Measurements from ENCODE around the gene R3HDM2.
"Not testable (repeated sequence)": the region's sequence is repeated elsewhere in the genome, so short reads cannot be mapped to it uniquely, and the experiment has no call there.

R3HDM2 gene

DNA sequence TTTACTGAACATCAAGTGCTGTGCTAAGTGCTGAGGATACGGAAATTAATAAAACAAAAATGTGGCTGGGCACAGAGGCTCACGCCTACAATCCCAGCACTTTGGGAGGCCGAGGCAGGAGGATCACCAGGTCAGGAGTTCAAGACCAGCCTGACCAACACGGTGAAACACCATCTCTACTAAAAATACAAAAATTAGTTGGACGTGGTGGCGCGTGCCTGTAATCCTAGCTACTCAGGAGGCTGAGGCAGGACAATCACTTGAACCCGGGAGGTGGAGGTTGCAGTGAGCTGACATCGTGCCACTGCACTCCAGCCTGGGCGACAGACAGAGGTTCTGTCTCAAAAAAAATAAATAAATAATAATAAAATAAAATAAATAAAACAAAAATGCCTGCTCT lies 3.9 kb downstream of the R3HDM2 start:
- DNase-seq (ENCODE audit: low spot score): not testable (repeated sequence)

DNA sequence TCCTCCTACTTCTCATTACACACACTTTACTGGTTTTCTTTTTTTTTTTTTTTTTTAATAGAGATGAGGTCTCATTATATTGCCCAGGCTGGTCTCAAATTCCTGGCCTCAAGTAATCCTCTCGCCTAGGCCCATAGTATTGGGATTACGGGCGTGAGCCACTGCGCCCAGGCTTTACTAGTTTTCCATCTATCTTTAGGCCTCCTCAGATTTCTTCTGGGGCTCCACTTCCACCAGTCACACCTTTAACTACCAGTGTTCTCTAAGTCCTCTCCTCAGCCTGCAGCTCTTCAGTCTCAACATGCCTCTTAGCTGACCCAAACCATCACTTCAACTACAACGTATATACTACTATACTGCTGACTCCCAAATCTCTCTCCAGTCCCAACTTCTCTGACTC lies 10.4 kb downstream of the R3HDM2 start:
- no peak for DNase-seq (ENCODE audit: low spot score)

GRCh38 chr12:57419495-57419894 lies 11.3 kb downstream of the R3HDM2 start:
- DNase-seq (ENCODE audit: low spot score): no peak

DNA sequence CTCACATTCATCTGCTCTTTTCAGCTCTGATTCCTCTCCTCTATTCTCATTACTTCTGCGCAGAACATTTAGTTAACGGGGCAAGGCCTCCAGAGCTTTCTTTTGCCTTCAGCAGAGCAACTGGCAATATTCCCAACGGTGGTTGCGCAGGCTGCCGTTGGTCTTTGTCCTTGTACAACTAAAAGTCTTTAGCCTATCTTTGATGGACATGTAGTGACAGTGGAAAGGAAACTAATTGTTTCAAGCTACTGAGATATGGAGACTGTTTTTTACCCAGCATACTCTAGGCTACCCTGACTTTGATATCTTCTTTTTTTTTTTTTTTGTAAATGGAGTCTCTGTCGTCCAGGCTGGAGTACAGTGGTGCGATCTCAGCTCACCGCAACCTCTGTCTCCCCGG lies 12.6 kb downstream of the R3HDM2 start:
- no peak for DNase-seq (ENCODE audit: low spot score)

GRCh38 chr12:57416039-57416996 lies 14.5 kb downstream of the R3HDM2 start:
- no peak for DNase-seq (ENCODE audit: low spot score)

DNA sequence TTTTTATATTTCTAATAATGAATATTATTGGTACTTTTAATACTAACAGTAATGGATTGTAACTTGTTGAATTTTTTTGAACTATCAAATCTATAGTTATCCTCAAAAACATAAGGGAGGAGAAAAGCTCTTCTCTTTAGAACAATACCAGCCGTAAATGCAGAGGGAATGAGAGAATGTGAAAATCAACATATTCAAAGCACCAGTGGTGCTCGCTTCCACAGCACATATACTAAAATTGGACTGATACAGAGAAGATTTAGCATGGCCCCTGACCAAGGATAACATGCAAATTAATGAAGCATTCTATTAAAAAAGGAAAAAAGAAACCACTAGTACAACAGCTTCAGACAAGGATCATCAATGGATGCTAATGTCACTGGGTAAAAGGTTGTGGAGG lies 15.8 kb downstream of the R3HDM2 start:
- DNase-seq (ENCODE audit: low spot score): no peak

DNA sequence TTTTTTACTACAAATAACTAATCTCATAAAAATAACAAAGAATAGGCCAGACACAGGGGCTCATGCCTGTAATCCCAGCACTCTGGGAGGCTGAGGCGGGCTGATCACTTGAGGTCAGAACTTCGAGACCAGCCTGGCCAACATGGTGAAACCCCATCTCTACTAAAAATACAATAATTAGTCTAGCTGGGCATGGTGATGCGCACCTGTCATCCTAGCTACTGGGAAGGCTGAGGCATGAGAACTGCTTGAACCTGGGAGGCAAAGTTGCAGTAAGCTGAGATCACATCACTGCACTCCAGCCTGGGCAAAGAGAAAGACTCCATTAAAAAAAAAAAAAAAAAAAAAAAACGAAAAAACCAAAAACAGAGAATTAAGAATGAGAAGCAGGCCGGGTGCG lies 16.7 kb downstream of the R3HDM2 start:
- DNase-seq (ENCODE audit: low spot score): not testable (repeated sequence)

GRCh38 chr12:57410534-57410933 lies 20.3 kb downstream of the R3HDM2 start:
- DNase-seq (ENCODE audit: low spot score): no peak

DNA sequence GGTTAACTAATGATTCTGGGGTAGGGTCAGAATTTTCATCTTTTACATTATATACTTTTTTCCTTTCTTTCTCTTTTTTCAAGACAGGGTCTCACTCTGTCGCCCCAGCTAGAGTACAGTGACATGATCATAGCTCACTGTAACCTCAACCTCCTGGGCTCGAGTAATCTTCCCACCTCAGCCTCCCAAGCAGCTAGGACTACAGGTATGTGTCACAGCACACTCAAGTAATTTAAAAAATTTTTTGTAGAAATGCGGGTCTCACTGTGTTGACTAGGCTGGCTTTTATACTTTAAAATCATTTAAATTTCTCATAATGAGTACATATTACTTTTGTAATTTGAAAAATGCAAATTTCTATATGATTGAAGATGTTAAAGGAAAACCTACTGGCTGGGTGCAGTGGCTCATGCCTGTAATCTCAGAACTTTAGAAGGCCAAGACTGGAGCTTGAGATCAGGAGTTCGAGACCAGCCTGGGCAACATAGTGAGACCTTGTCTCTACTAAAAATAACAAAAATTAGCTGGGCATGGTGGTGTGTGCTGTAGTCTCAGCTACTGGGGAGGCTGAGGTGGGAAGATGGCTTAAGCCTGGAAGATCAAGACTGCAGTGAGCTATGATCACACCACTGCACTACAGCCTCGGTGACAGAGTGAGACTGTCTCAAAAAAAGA lies 25.7 kb downstream of the R3HDM2 start:
- no peak for DNase-seq (ENCODE audit: low spot score)

DNA sequence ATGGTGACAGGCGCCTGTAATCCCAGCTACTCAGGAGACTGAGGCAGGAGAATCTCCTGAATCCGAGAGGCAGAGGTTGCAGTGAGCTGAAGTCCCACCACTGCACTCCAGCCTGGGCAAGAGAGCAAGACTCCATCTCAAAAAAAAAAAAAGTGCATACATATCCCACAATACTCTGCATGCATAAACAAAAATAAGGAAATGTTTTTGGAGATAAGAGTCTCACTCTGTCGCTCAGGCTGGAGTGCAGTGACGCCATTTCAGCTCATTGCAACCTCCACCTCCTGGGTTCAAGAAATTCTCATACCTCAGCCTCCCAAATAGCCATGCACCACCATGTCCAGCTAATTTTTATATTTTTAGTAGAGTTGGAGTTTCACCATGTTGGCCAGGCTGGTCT lies 28.7 kb downstream of the R3HDM2 start:
- DNase-seq (ENCODE audit: low spot score): not testable (repeated sequence)

DNA sequence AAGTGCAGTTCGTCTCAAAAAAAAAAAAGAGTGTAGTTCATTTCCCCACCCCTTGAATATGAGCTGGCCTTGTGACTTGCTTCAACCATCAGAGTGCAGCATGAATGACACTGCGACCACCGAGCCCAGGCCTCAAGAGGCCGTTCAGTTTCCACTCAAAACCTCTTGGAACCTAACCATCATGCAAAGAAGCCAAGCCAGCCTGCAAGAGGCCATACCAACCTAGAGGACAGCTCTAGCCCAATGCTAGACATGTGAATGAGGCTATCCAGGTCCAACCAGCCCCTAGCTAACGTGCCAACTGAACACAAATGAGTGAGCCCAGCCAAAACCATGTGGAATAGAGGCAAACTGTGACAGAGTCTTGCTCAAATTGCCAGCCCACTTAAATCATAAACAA lies 29.7 kb downstream of the R3HDM2 start:
- no peak for DNase-seq (ENCODE audit: low spot score)

DNA sequence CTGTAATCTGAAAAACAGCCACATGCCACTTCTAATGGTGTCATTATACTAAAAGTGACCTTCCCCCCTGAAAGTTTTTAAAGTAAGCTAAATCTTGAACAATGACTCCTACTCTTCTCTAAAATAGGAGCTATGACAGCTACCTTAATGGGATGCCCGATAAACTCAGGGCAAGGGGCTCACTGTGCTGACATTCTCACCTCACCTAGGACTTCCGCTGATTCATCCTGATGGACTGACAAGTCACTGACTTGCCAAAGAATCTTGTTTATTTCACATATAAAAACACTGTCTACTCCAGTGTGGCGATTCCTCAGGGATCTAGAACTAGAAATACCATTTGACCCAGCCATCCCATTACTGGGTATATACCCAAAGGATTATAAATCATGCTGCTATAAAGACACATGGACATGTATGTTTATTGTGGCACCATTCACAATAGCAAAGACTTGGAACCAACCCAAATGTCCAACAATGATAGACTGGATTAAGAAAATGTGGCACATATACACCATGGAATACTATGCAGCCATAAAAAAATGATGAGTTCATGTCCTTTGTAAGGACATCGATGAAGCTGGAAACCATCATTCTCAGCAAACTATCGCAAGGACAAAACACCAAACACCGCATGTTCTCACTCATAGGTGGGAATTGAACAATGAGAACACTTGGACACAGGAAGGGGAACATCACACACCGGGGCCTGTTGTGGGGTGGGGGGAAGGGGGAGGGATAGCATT lies 31.0 kb downstream of the R3HDM2 start:
- not testable (repeated sequence) for DNase-seq (ENCODE audit: low spot score)

DNA sequence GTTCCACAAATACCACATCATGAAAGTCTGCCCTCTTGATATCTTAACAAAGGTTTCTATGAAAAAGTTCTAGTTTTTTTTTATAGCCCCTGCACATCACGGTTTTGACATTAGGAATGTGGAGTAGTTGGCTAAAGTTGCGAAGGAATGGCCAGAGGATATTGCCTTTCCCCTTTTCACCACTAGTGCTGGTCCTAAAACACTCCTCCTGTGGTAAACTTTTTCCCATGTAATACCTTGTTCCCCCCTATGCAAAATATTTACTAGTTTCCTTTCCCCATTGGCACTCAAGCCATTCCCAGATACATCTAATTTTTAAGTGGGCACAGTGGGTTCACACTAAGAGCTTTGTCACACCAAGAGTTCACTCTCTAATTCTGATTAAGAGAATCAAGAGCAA lies 33.4 kb downstream of the R3HDM2 start:
- DNase-seq (ENCODE audit: low spot score): no peak

GRCh38 chr12:57395121-57395520 lies 35.7 kb downstream of the R3HDM2 start:
- DNase-seq (ENCODE audit: low spot score): no peak

GRCh38 chr12:57390174-57390573 lies 40.7 kb downstream of the R3HDM2 start:
- no peak for DNase-seq (ENCODE audit: low spot score)

DNA sequence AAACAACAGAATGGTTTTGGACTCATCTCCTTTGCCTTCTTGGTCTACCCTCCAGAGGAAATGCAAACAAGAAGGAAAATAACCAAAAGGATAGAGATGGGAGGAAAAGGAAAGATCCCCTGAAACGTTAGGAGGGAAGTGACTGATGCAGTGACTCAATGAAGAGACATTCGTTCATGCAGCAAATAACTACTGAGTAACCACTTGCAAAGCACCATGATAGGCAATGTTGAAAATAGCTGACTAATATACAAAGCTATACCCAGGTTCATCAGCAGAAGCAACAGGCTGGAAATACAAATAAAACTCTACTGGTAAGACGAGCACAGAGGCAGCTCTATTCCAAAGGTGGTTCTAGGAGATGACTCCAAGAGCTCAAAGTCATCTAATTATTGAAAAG lies 41.8 kb downstream of the R3HDM2 start:
- DNase-seq (ENCODE audit: low spot score): no peak

DNA sequence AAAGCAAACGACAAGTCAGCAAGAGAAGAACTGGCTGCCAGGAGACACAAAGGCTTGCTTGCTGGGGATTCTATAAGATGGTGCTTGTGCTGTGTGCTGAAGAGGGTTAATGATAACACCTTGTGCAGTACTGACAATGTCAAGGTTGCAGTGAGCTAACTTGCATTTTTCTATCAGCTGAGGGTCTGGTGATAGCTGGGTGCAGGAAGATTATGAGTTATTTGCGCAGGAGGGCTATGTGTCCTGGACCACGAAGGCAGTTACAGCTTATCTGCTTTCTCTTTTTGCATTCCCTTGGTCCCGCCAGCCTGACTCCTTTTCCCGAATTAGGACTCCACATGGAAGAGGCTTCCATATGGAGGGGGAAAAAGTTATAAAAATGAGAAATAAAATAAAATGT lies 42.4 kb downstream of the R3HDM2 start:
- DNase-seq (ENCODE audit: low spot score): no peak

GRCh38 chr12:57386187-57386720 lies 44.6 kb downstream of the R3HDM2 start:
- no peak for DNase-seq (ENCODE audit: low spot score)

- no peak for DNase-seq (ENCODE audit: low spot score)
Measured at GRCh38 chr12:57385586-57385985, 45.3 kb downstream of the R3HDM2 start.

GRCh38 chr12:57384478-57384877 lies 46.4 kb downstream of the R3HDM2 start:
- DNase-seq (ENCODE audit: low spot score): no peak

- no peak for DNase-seq (ENCODE audit: low spot score)
Measured at GRCh38 chr12:57381693-57382220, 49.1 kb downstream of the R3HDM2 start.

DNA sequence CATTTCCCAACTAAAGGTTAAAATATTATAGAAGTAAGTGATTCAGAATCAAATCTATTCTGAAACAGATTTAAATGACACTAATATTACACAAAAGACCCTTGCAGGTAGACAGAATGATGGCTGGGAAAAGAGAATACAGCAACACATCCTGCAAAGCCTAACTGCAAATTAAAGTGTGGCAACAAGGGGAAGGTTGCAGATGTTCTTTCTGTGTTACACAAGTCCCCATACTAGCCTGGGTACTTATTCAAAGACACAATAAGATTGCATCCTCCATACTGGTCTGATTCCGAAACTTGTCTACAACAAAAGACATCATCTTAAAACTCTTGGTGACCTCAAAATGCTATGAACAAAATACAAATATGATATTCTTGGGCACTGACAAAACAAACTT lies 50.5 kb downstream of the R3HDM2 start:
- no peak for DNase-seq (ENCODE audit: low spot score)
